GM23338 (cell line): ENCODE measurements around the gene ING2.
"Not testable (repeated sequence)": the region's sequence is repeated elsewhere in the genome, so short reads cannot be mapped to it uniquely, and the experiment has no call there.

Experiments used
- CREB1 ChIP-seq: fragments of 250-450 bp; sonication (Bioruptor Pico); IDR thresholded peaks from 2 replicates; pipeline ENCODE4 v1.5.0; 2020; ENCODE audit warnings: low read depth, mild to moderate bottlenecking, moderate library complexity
- EZH2 ChIP-seq: fragments of 200-600 bp; sonication (generic); IDR thresholded peaks from one replicate; pipeline ENCODE4 v1.8.0; 2017; ENCODE audit warnings: antibody characterized with exemption, mild to moderate bottlenecking, low read depth; ENCODE audit not compliant: unreplicated experiment
- EZH2phosphoT487 ChIP-seq: fragments of 200-600 bp; sonication (generic); IDR thresholded peaks from one replicate; pipeline ENCODE4 v1.8.1; 2018; ENCODE audit warnings: antibody characterized with exemption; ENCODE audit not compliant: unreplicated experiment
- TF ChIP-seq, protein P1 (sequence below), 2 experiments: fragments of 200-600 bp in 1 of 2; sonication (generic) in 1 of 2; conservative IDR thresholded peaks; 2 replicates each; pipeline versions ENCODE4 v1.5.1 to v1.6.1; 2016 to 2017; ENCODE audit warnings: antibody characterized with exemption in 2 of 2, low read depth in 2 of 2, mild to moderate bottlenecking in 2 of 2, moderate library complexity in 1 of 2
- TF ChIP-seq, protein P2 (sequence below): IDR thresholded peaks from one replicate; pipeline ENCODE4 v1.6.1; 2018; ENCODE audit warnings: antibody characterized with exemption; ENCODE audit not compliant: unreplicated experiment

DNA sequence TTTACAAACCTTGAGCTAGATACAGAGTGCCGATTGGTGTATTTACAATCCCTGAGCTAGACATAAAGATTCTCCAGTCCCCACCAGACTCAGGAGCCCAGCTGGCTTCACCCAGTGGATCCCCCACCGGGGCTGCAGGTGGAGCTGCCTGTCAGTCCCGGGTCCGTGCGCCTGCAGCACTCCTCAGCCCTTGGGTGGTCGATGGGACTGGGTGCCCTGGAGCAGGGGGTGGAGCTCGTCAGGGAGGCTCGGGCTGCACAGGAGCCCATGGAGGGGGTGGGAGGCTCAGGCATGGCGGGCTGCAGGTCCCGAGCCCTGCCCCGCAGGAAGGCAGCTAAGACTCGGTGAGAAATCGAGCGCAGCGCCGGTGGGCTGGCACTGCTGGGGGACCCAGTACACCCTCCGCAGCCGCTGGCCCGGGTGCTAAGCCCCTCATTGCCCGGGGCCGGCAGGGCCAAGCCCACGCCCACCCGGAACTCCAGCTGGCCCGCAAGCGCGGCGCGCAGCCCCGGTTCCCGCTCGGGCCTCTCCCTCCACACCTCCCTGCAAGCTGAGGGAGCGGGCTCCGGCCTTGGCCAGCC, 22.3 kb upstream of the ING2 start:
- not testable (repeated sequence) for TF ChIP-seq EZH2; CREB1 (CRISPR knock-in tag); EZH2phosphoT487
- TF ChIP-seq, protein P1, sequence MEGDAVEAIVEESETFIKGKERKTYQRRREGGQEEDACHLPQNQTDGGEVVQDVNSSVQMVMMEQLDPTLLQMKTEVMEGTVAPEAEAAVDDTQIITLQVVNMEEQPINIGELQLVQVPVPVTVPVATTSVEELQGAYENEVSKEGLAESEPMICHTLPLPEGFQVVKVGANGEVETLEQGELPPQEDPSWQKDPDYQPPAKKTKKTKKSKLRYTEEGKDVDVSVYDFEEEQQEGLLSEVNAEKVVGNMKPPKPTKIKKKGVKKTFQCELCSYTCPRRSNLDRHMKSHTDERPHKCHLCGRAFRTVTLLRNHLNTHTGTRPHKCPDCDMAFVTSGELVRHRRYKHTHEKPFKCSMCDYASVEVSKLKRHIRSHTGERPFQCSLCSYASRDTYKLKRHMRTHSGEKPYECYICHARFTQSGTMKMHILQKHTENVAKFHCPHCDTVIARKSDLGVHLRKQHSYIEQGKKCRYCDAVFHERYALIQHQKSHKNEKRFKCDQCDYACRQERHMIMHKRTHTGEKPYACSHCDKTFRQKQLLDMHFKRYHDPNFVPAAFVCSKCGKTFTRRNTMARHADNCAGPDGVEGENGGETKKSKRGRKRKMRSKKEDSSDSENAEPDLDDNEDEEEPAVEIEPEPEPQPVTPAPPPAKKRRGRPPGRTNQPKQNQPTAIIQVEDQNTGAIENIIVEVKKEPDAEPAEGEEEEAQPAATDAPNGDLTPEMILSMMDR (conservative IDR thresholded peaks at IDR 0.05; ENCODE audit: low read depth in 2 of 2), result not testable (repeated sequence)
- TF ChIP-seq, protein P2, sequence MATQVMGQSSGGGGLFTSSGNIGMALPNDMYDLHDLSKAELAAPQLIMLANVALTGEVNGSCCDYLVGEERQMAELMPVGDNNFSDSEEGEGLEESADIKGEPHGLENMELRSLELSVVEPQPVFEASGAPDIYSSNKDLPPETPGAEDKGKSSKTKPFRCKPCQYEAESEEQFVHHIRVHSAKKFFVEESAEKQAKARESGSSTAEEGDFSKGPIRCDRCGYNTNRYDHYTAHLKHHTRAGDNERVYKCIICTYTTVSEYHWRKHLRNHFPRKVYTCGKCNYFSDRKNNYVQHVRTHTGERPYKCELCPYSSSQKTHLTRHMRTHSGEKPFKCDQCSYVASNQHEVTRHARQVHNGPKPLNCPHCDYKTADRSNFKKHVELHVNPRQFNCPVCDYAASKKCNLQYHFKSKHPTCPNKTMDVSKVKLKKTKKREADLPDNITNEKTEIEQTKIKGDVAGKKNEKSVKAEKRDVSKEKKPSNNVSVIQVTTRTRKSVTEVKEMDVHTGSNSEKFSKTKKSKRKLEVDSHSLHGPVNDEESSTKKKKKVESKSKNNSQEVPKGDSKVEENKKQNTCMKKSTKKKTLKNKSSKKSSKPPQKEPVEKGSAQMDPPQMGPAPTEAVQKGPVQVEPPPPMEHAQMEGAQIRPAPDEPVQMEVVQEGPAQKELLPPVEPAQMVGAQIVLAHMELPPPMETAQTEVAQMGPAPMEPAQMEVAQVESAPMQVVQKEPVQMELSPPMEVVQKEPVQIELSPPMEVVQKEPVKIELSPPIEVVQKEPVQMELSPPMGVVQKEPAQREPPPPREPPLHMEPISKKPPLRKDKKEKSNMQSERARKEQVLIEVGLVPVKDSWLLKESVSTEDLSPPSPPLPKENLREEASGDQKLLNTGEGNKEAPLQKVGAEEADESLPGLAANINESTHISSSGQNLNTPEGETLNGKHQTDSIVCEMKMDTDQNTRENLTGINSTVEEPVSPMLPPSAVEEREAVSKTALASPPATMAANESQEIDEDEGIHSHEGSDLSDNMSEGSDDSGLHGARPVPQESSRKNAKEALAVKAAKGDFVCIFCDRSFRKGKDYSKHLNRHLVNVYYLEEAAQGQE, result not testable (repeated sequence)
